ENCODE data around the gene RPL3. TPM values are rescaled to one million over a fixed set of nuclear protein-coding genes. Genes with fewer than 3 reads are reported as not detected.
"Not testable (repeated sequence)": the region's sequence is repeated elsewhere in the genome, so short reads cannot be mapped to it uniquely, and the experiment has no call there.

The RPL3 gene
- total and polyA plus RNA-seq, 2 experiments from 2014 or later, result 1,044 to 2,461 TPM

- no peaks in the 10 kb centered on the region for H3K36me3 ChIP-seq (replicated peaks; ENCODE audit: insufficient read depth, low read depth)
- H3K27ac ChIP-seq, result no peak overlapping the region
- no peaks in the 10 kb centered on the region for H3K27me3 ChIP-seq
- 94% methylated on average over 5 of the region's 5 CpGs for WGBS (ENCODE audit: low lambda C conversion rate, missing lambda C conversion rate)
- no peak for TF ChIP-seq EZH2phosphoT487 (IDR thresholded peaks at IDR 0.05; ENCODE audit: low read depth, severe bottlenecking, unreplicated experiment)
- no peak for TF ChIP-seq EZH2 (IDR thresholded peaks at IDR 0.05; ENCODE audit: borderline replicate concordance)
- TF ChIP-seq CTCF (IDR thresholded peaks at IDR 0.05; ENCODE audit: poor library complexity), result no peak
- H3K4me1 ChIP-seq (ENCODE audit: insufficient read depth), result peaks cover 11% of the 10 kb centered on the region
- H3K9me2 ChIP-seq (replicated peaks; ENCODE audit: insufficient read depth), result no peaks in the 10 kb centered on the region
- peaks cover 17% of the 10 kb centered on the region for H3K79me2 ChIP-seq
- no peak overlapping the region for H2AFZ ChIP-seq
- no peak overlapping the region for H3K4me3 ChIP-seq
- H3K9me3 ChIP-seq (ENCODE audit: low read depth), result no peaks in the 10 kb centered on the region
- DNase-seq (ENCODE audit: low spot score), result no peak
- peaks cover 3% of the 10 kb centered on the region for H4K20me1 ChIP-seq (ENCODE audit: insufficient read depth, poor library complexity, severe bottlenecking)
- H3K4me2 ChIP-seq, result no peak overlapping the region
Observed at GRCh38 chr22:39356464-39356863, 37.0 kb upstream of the RPL3 start.

GRCh38 chr22:39355805-39356204, 36.4 kb upstream of the RPL3 start:
- H3K9me2 ChIP-seq (replicated peaks; ENCODE audit: insufficient read depth); H3K9me3 ChIP-seq (ENCODE audit: low read depth); H4K20me1 ChIP-seq (ENCODE audit: insufficient read depth, poor library complexity, severe bottlenecking); DNase-seq (ENCODE audit: low spot score); H3K4me3 ChIP-seq; H3K36me3 ChIP-seq (replicated peaks; ENCODE audit: insufficient read depth, low read depth); H3K4me2 ChIP-seq; H3K27me3 ChIP-seq; H2AFZ ChIP-seq; H3K27ac ChIP-seq: not testable (repeated sequence)
- Histone ChIP-seq H3K4me1 (ENCODE audit: insufficient read depth) (peaks cover 12% of the 10 kb centered on the region), H3K79me2 (peaks cover 22% of the 10 kb centered on the region)
- WGBS (ENCODE audit: low lambda C conversion rate, missing lambda C conversion rate), result 96% methylated on average over 14 of the region's 14 CpGs

- no peak overlapping the region for H2AFZ ChIP-seq
- H4K20me1 ChIP-seq (ENCODE audit: insufficient read depth, poor library complexity, severe bottlenecking), result peaks cover 3% of the 10 kb centered on the region
- H3K4me1 ChIP-seq (ENCODE audit: insufficient read depth), result peaks cover 10% of the 10 kb centered on the region
- peaks cover 28% of the 10 kb centered on the region for H3K79me2 ChIP-seq
- no peak for DNase-seq (ENCODE audit: low spot score)
- H3K27ac ChIP-seq, result no peak overlapping the region
- H3K36me3 ChIP-seq (replicated peaks; ENCODE audit: insufficient read depth, low read depth), result no peaks in the 10 kb centered on the region
- no peaks in the 10 kb centered on the region for H3K9me3 ChIP-seq (ENCODE audit: low read depth)
- TF ChIP-seq EZH2phosphoT487 (IDR thresholded peaks at IDR 0.05; ENCODE audit: low read depth, severe bottlenecking, unreplicated experiment) (no peak), EZH2 (IDR thresholded peaks at IDR 0.05; ENCODE audit: borderline replicate concordance) (no peak), CTCF (IDR thresholded peaks at IDR 0.05; ENCODE audit: poor library complexity) (no peak)
- no peaks in the 10 kb centered on the region for H3K9me2 ChIP-seq (replicated peaks; ENCODE audit: insufficient read depth)
- H3K27me3 ChIP-seq, result no peaks in the 10 kb centered on the region
- WGBS (ENCODE audit: low lambda C conversion rate, missing lambda C conversion rate), result 93% methylated on average over 12 of the region's 12 CpGs
- no peak overlapping the region for H3K4me2 ChIP-seq
- H3K4me3 ChIP-seq, result no peak overlapping the region
Observed at GRCh38 chr22:39355080-39355479, 35.7 kb upstream of the RPL3 start.

- no peaks in the 10 kb centered on the region for H3K36me3 ChIP-seq (replicated peaks; ENCODE audit: insufficient read depth, low read depth)
- H4K20me1 ChIP-seq (ENCODE audit: insufficient read depth, poor library complexity, severe bottlenecking), result peaks cover 3% of the 10 kb centered on the region
- no peak overlapping the region for H3K4me3 ChIP-seq
- WGBS (ENCODE audit: low lambda C conversion rate, missing lambda C conversion rate), result 88% methylated on average over 9 of the region's 9 CpGs
- H3K79me2 ChIP-seq, result peaks cover 40% of the 10 kb centered on the region
- H3K4me1 ChIP-seq (ENCODE audit: insufficient read depth), result peaks cover 17% of the 10 kb centered on the region
- TF ChIP-seq EZH2 (IDR thresholded peaks at IDR 0.05; ENCODE audit: borderline replicate concordance) (no peak), EZH2phosphoT487 (IDR thresholded peaks at IDR 0.05; ENCODE audit: low read depth, severe bottlenecking, unreplicated experiment) (no peak), CTCF (IDR thresholded peaks at IDR 0.05; ENCODE audit: poor library complexity) (no peak)
- H3K27ac ChIP-seq, result no peak overlapping the region
- no peak for DNase-seq (ENCODE audit: low spot score)
- H3K4me2 ChIP-seq, result no peak overlapping the region
- H2AFZ ChIP-seq, result no peak overlapping the region
- H3K27me3 ChIP-seq, result no peaks in the 10 kb centered on the region
- H3K9me3 ChIP-seq (ENCODE audit: low read depth), result no peaks in the 10 kb centered on the region
- no peaks in the 10 kb centered on the region for H3K9me2 ChIP-seq (replicated peaks; ENCODE audit: insufficient read depth)
Observed at GRCh38 chr22:39353346-39353745, 33.9 kb upstream of the RPL3 start.
